HUDEP-2 (cell line): ENCODE measurements around the gene FOXJ1.

Source experiments
- DNase-seq, 76 experiments: peaks; one replicate each; lab custom pipeline; 2025; ENCODE audit not compliant: unreplicated experiment in 76 of 76; lab: John Stamatoyannopoulos, UW

Gene FOXJ1

GRCh38 chr17:76130473-76130872, 10.6 kb downstream of the FOXJ1 start:
- no peak for DNase-seq

- no peak for DNase-seq
Measured at GRCh38 chr17:76125922-76126321, 15.1 kb downstream of the FOXJ1 start.

- DNase-seq, result no peak
Measured at GRCh38 chr17:76125391-76125675, 15.7 kb downstream of the FOXJ1 start.

- DNase-seq, result peak in 9 of 76 experiments; percentile 2 to 28 (median 11)
Measured at GRCh38 chr17:76124582-76125390, 16.3 kb downstream of the FOXJ1 start.

- no peak for DNase-seq
Measured at GRCh38 chr17:76123749-76124581, 17.1 kb downstream of the FOXJ1 start.

GRCh38 chr17:76123191-76123499, 17.9 kb downstream of the FOXJ1 start:
- no peak for DNase-seq

- DNase-seq, result no peak
Measured at GRCh38 chr17:76122431-76123190, 18.4 kb downstream of the FOXJ1 start.

GRCh38 chr17:76121932-76122430, 19.1 kb downstream of the FOXJ1 start:
- peak in 3 of 76 experiments; percentile 5 to 23 (median 7) for DNase-seq

- DNase-seq, result no peak
Measured at GRCh38 chr17:76120658-76121008, 20.4 kb downstream of the FOXJ1 start.

- no peak for DNase-seq
Measured at GRCh38 chr17:76119409-76120371, 21.4 kb downstream of the FOXJ1 start.

- no peak for DNase-seq
Measured at GRCh38 chr17:76115138-76115754, 25.8 kb downstream of the FOXJ1 start.

GRCh38 chr17:76111956-76112355, 29.1 kb downstream of the FOXJ1 start:
- DNase-seq, result no peak

- peak in 10 of 76 experiments; percentile 3 to 32 (median 12) for DNase-seq
Measured at GRCh38 chr17:76107509-76107908, 33.5 kb downstream of the FOXJ1 start.

- DNase-seq, result no peak
Measured at GRCh38 chr17:76106703-76107102, 34.3 kb downstream of the FOXJ1 start.

- no peak for DNase-seq
Measured at GRCh38 chr17:76104896-76105231, 36.2 kb downstream of the FOXJ1 start.

- no peak for DNase-seq
Measured at GRCh38 chr17:76104140-76104895, 36.7 kb downstream of the FOXJ1 start.

- DNase-seq, result peak in 73 of 76 experiments; percentile 18 to 94 (median 81)
Measured at GRCh38 chr17:76103274-76104139, 37.5 kb downstream of the FOXJ1 start, which contains the start of gene EXOC7. TSS of gene EXOC7 (minus strand) at chr17:76103787. CDS start at chr17:76103692, 95 bp downstream.

- no peak for DNase-seq
Measured at GRCh38 chr17:76102944-76103273, 38.1 kb downstream of the FOXJ1 start.
